Suprapubic skin (tissue), 4 donors: ENCODE data around the gene SYNRG.

ENCODE experiments used
- EP300 ChIP-seq: sonication (generic); formaldehyde crosslinking; IDR thresholded peaks from one replicate; pipeline ENCODE4 v1.6.1; 2017; ENCODE audit warnings: antibody characterized with exemption
- POLR2A ChIP-seq, 2 donors: fragments of 450-650 bp; IDR thresholded peaks; one replicate each; pipeline ENCODE4 v1.6.1; 2017; ENCODE audit warnings: antibody characterized with exemption in 2 of 2, mild to moderate bottlenecking in 2 of 2, moderate library complexity in 2 of 2
- POLR2AphosphoS5 ChIP-seq, 3 donors: sonication (generic); formaldehyde crosslinking; IDR thresholded peaks; one replicate each; pipeline ENCODE4 v1.6.1; 2017; ENCODE audit warnings: antibody characterized with exemption in 3 of 3
- TF ChIP-seq, protein P1 (sequence below), 2 donors: fragments of 200-600 bp in 1 of 2; fragments of 450-650 bp in 1 of 2; sonication (generic) in 1 of 2; IDR thresholded peaks; one replicate each; pipeline ENCODE4 v1.5.1; 2016 to 2019; ENCODE audit warnings: antibody characterized with exemption in 2 of 2, mild to moderate bottlenecking in 1 of 2, moderate library complexity in 1 of 2

DNA sequence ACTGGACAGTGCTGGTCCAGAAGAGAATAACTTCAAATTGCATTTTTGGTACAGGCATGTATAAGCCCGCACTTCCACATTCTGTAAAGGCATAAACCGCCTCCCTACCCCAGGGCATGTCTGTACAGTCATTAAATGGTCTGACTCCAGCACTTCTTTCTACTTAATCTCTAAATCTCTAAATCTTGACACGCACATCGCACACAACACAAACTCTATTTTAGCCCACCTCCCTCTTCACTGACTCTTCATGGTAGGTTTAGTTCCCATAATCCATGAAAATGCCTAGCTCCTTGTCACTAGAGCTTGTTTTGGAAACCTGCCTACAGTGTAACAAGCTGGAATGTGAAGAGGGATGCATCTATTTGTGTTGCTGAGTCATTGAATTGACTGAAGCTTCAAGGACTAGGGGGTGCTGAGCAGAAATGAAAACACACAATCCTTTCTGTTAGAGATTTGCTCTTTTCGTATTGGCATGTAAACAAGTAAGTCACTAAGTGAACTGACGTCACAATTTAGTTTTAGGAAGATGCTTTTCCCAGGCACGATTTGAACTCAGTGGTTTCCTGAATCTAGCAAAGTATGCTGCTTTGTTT is 121.1 kb downstream of the SYNRG start:
- no peak for TF ChIP-seq POLR2AphosphoS5 (IDR thresholded peaks at IDR 0.05)
- TF ChIP-seq, protein P1, sequence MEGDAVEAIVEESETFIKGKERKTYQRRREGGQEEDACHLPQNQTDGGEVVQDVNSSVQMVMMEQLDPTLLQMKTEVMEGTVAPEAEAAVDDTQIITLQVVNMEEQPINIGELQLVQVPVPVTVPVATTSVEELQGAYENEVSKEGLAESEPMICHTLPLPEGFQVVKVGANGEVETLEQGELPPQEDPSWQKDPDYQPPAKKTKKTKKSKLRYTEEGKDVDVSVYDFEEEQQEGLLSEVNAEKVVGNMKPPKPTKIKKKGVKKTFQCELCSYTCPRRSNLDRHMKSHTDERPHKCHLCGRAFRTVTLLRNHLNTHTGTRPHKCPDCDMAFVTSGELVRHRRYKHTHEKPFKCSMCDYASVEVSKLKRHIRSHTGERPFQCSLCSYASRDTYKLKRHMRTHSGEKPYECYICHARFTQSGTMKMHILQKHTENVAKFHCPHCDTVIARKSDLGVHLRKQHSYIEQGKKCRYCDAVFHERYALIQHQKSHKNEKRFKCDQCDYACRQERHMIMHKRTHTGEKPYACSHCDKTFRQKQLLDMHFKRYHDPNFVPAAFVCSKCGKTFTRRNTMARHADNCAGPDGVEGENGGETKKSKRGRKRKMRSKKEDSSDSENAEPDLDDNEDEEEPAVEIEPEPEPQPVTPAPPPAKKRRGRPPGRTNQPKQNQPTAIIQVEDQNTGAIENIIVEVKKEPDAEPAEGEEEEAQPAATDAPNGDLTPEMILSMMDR (IDR thresholded peaks at IDR 0.05): no peak
- TF ChIP-seq POLR2A (IDR thresholded peaks at IDR 0.05): no peak
- no peak for TF ChIP-seq EP300
